ENCODE measurements around the gene ADORA1. TPM values are rescaled to one million over a fixed set of nuclear protein-coding genes. Genes with fewer than 3 reads are reported as not detected.

ADORA1 gene
- total and polyA plus RNA-seq, 2 donors (not counting 1 experiment from before 2014, with no cell fraction given), result not detected

DNA sequence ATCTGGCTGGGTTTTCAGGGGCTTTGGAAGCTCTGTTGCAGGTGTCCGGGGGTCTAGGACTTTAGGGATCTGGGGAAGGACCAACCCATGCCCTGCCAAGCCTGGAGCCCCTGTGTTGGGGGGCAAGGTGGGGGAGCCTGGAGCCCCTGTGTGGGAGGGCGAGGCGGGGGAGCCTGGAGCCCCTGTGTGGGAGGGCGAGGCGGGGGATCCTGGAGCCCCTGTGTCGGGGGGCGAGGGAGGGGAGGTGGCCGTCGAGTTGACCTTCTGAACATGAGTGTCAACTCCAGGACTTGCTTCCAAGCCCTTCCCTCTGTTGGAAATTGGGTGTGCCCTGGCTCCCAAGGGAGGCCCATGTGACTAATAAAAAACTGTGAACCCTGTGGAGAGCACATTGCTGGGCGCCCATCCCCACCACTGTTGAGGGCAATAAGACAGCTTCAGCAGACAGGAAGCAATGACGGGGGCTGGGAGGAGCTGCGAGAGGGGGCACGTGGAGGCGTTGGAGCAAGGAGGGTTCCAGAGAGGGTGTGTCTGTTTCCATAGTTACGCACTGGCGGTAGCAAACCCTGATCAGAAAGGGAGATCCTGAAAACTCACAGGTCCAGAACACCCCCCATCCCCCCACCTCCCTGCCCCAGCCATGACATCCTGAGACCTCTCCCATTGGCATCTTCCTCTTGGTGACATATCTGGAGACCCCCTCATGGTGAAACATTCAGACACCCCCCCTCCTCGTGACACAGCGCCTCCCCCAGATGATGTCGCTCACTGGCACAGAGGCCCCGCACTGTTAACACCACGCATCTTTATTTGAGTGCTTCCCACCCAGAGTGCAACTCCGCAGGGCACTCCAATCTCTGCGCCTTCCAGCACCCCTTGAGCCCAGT, 39.7 kb downstream of the ADORA1 start:
- Mint-ChIP-seq H3K4me3 (no peak overlapping the region), H3K27ac (no peak overlapping the region), H3K4me1 (peaks cover 6% of the 10 kb centered on the region), H3K9me3 (ENCODE audit: insufficient read depth) (no peaks in the 10 kb centered on the region), H3K27me3 (peaks cover 26% of the 10 kb centered on the region)
- no peak overlapping the region for H3K27ac ChIP-seq (ENCODE audit: low read length in 2 of 2)
- H3K4me2 ChIP-seq (replicated peaks; ENCODE audit: low read depth, low read length, poor library complexity, severe bottlenecking), result no peak overlapping the region
- no peak for DNase-seq
- no peak overlapping the region for H3K9ac ChIP-seq (ENCODE audit: low read length)
- no peaks in the 10 kb centered on the region for H3K4me1 ChIP-seq (ENCODE audit: control insufficient read depth in 2 of 2, insufficient read depth in 2 of 2, low read length in 2 of 2)
- H3K36me3 ChIP-seq (replicated peaks in 1 of 2; ENCODE audit: control extremely low read depth in 1 of 2, control insufficient read depth in 1 of 2, extremely low read depth in 1 of 2, insufficient read depth in 2 of 2, low read length in 1 of 2), result no peaks in the 10 kb centered on the region
- H2AFZ ChIP-seq (ENCODE audit: insufficient read depth, low read depth, low read length, poor library complexity, severe bottlenecking), result no peak overlapping the region
- no peak for TF ChIP-seq EZH2 (IDR thresholded peaks at IDR 0.05; ENCODE audit: borderline replicate concordance, insufficient read depth, low read depth, low read length, poor library complexity, severe bottlenecking)
- TF ChIP-seq, protein P1, sequence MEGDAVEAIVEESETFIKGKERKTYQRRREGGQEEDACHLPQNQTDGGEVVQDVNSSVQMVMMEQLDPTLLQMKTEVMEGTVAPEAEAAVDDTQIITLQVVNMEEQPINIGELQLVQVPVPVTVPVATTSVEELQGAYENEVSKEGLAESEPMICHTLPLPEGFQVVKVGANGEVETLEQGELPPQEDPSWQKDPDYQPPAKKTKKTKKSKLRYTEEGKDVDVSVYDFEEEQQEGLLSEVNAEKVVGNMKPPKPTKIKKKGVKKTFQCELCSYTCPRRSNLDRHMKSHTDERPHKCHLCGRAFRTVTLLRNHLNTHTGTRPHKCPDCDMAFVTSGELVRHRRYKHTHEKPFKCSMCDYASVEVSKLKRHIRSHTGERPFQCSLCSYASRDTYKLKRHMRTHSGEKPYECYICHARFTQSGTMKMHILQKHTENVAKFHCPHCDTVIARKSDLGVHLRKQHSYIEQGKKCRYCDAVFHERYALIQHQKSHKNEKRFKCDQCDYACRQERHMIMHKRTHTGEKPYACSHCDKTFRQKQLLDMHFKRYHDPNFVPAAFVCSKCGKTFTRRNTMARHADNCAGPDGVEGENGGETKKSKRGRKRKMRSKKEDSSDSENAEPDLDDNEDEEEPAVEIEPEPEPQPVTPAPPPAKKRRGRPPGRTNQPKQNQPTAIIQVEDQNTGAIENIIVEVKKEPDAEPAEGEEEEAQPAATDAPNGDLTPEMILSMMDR (IDR thresholded peaks at IDR 0.05), result no peak
- no peaks in the 10 kb centered on the region for H4K20me1 ChIP-seq (ENCODE audit: control insufficient read depth, insufficient read depth, low read length, poor library complexity, severe bottlenecking)
- no peak overlapping the region for H3K4me3 ChIP-seq (ENCODE audit: control extremely low read depth in 1 of 5, extremely low read depth in 1 of 5, insufficient read depth in 1 of 5, low read depth in 2 of 5, low read length in 4 of 5)
- WGBS (ENCODE audit: insufficient coverage), result 65% methylated on average over 18 of the region's 23 CpGs
- no peaks in the 10 kb centered on the region for H3K79me2 ChIP-seq (ENCODE audit: control insufficient read depth, insufficient read depth, low read length)
- intact Hi-C loops (cut with micrococcal nuclease), result no loop called here
- POLR2A ChIA-PET, result no interaction called here
- H3K27me3 ChIP-seq (replicated peaks in 1 of 4; ENCODE audit: control extremely low read depth in 1 of 4, control insufficient read depth in 3 of 4, insufficient read depth in 4 of 4, low read length in 3 of 4), result peaks cover 0 to 3% (median under 1%) of the 10 kb centered on the region in 4 experiments
- H3K9me3 ChIP-seq (ENCODE audit: control extremely low read depth in 1 of 3, control insufficient read depth in 2 of 3, insufficient read depth in 1 of 3, low read length in 2 of 3), result peaks cover 0 to 5% (median 0%) of the 10 kb centered on the region in 3 donors
- no peak for ATAC-seq (ENCODE audit: low read depth)
- CTCF ChIA-PET, result no interaction called here

DNA sequence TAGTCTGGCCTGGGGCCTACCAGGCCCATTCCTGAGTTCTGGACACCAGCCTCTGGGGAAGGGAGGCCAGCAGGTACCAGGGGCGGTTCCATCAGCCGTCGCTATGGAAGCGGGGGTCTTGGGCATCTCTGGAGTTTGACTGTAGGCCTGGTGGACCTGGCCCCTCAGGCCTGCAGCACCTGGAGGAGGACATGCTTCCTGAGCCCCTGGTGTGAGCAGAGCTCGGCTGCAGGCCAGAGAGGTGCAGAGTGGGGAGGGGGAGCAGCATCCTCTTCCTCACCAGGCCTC, 40.3 kb downstream of the ADORA1 start:
- Histone ChIP-seq H3K4me1 (ENCODE audit: control insufficient read depth in 2 of 2, insufficient read depth in 2 of 2, low read length in 2 of 2) (no peaks in the 10 kb centered on the region), H3K36me3 (replicated peaks in 1 of 2; ENCODE audit: control extremely low read depth in 1 of 2, control insufficient read depth in 1 of 2, extremely low read depth in 1 of 2, insufficient read depth in 2 of 2, low read length in 1 of 2) (no peaks in the 10 kb centered on the region), H3K27ac (ENCODE audit: low read length in 2 of 2) (no peak overlapping the region), H4K20me1 (ENCODE audit: control insufficient read depth, insufficient read depth, low read length, poor library complexity, severe bottlenecking) (no peaks in the 10 kb centered on the region), H3K27me3 (replicated peaks in 1 of 4; ENCODE audit: control extremely low read depth in 1 of 4, control insufficient read depth in 3 of 4, insufficient read depth in 4 of 4, low read length in 3 of 4) (peaks cover 0 to 4% (median 2%) of the 10 kb centered on the region in 4 experiments), H3K9ac (ENCODE audit: low read length) (no peak overlapping the region), H3K79me2 (ENCODE audit: control insufficient read depth, insufficient read depth, low read length) (no peaks in the 10 kb centered on the region), H2AFZ (ENCODE audit: insufficient read depth, low read depth, low read length, poor library complexity, severe bottlenecking) (no peak overlapping the region), H3K9me3 (ENCODE audit: control extremely low read depth in 1 of 3, control insufficient read depth in 2 of 3, insufficient read depth in 1 of 3, low read length in 2 of 3) (peaks cover 0 to 7% (median 0%) of the 10 kb centered on the region in 3 donors), H3K4me3 (ENCODE audit: control extremely low read depth in 1 of 5, extremely low read depth in 1 of 5, insufficient read depth in 1 of 5, low read depth in 2 of 5, low read length in 4 of 5) (no peak overlapping the region), H3K4me2 (replicated peaks; ENCODE audit: low read depth, low read length, poor library complexity, severe bottlenecking) (no peak overlapping the region)
- H3K4me3 Mint-ChIP-seq, result no peak overlapping the region
- ChIA-PET POLR2A (no interaction called here), CTCF (no interaction called here)
- WGBS (ENCODE audit: insufficient coverage), result 97% methylated on average over 4 of the region's 5 CpGs
- H3K27me3 Mint-ChIP-seq, result peaks cover 23% of the 10 kb centered on the region
- no peaks in the 10 kb centered on the region for H3K9me3 Mint-ChIP-seq (ENCODE audit: insufficient read depth)
- H3K27ac Mint-ChIP-seq, result no peak overlapping the region
- ATAC-seq (ENCODE audit: low read depth), result no peak
- intact Hi-C loops (cut with micrococcal nuclease), result no loop called here
- no peak for TF ChIP-seq EZH2 (IDR thresholded peaks at IDR 0.05; ENCODE audit: borderline replicate concordance, insufficient read depth, low read depth, low read length, poor library complexity, severe bottlenecking)
- TF ChIP-seq, protein P1 (IDR thresholded peaks at IDR 0.05), result no peak
- DNase-seq, result no peak
- peaks cover under 1% of the 10 kb centered on the region for H3K4me1 Mint-ChIP-seq

Data from B cell (primary cell).